T-helper 2 cell treated with Interferon-gamma antibody and Interleukin-4, amounts not matched to agents 100 ng/mL and 5 ng/mL, for 36 hours (primary cell): ENCODE measurements around the gene SLC2A3. TPM values are rescaled to one million over a fixed set of nuclear protein-coding genes. Genes with fewer than 3 reads are reported as not detected.
"Not testable (repeated sequence)": the region's sequence is repeated elsewhere in the genome, so short reads cannot be mapped to it uniquely, and the experiment has no call there.

Experiments
- intact Hi-C: fragments of 100-400 bp; cut with micrococcal nuclease; formaldehyde crosslinking; loops from one replicate; pipeline ENCODE4 v1.15.1; 2023
- total RNA-seq: library from RNA; stranded (reverse); gene quantifications from 2 replicates; pipeline ENCODE4 v1.2.3, GENCODE V29; 2022

The SLC2A3 gene
- total RNA-seq, result 280 and 289 TPM in 2 replicates

DNA sequence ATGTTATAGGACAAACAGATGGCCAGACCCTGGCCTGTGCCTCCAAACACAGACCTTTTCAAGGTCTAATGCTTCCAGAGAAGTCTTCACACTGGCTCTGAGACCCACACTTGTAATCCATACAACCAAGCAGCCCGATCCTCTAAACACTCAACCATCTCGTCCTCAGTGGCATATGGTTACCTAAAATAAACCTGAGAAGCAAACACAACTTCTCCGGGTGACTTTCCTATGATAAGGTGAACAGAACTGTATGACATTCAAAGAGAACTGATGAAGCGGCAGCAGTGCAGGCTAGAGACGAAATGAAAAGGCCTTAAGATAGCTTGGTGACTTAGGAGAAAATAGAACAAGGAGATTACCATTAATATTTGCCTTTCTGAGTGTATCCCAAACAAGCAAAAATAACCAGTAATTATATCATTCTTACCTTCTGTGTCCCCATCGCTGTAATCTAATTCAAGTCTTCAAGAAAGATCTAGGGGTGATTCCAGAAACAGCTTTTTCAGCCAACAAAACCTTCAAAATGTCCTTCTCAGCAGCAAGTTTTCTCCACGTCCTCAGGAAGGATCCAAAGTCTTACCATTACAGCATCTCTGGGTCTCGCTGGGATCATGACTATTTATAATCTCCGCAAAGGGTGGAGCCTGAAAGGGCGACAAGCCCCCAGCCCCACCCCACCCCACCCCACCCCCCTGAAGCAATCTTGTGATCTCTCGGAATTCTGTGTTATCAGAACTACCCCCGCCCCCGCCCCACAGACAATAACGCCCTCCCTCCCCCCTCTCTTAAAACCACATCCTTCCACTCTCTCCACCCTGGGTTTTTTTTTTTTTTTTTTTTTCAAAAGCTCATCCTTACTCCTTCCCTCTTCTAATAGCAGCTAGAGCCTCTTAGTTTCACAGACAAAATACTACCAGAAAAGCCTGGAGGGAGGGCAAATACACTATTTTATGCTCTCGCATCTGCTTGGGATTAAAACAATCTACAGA lies at the start of gene SLC2A3:
TSS of gene SLC2A3 (minus strand) at position 598 of the 992 bp plus-strand sequence. CDS start at position 445, 153 bp downstream.
- intact Hi-C loops, result loop anchor here (1.0 kb wide), 4 partner anchors 24 to 146 kb away; partner anchors contain the start of gene NECAP1

DNA sequence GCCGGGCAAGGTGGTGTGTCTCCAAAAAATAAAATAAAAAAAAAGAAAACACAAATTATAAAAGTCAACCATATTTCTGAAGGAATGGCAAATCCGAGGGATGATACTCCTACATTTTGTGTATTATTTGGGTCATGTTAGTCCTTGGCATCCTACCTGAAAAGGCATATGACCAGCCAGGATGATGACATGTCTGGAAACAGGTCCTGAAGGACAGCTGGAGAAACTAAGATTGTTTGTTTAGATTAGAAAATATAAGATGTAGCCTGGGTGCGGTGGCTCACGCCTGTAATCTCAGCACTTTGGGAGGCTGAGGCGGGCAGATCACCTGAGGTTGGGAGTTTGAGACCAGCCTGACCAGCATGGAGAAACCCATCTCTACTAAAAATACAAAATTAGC lies 48.9 kb upstream of the SLC2A3 start:
- intact Hi-C loops, result no loop called here

DNA sequence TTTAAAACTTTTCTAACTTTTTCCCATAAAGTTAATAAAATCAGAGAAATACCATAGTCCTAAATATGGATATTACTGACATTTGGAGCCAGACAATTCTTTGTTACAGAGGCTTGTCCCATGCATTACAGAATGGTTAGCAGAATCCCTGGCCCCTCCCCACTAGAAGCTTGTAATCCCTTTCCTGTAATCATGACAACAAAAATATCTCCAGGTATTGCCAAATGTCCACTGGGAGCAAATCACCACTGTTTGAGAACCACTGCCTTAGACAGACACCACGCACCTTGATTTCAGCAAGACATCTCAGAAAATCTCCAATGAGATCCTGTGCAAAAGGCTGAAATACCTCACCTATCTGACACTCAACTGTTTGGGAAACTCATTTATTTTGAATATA lies 47.5 kb upstream of the SLC2A3 start:
- intact Hi-C loops, result not testable (repeated sequence)

DNA sequence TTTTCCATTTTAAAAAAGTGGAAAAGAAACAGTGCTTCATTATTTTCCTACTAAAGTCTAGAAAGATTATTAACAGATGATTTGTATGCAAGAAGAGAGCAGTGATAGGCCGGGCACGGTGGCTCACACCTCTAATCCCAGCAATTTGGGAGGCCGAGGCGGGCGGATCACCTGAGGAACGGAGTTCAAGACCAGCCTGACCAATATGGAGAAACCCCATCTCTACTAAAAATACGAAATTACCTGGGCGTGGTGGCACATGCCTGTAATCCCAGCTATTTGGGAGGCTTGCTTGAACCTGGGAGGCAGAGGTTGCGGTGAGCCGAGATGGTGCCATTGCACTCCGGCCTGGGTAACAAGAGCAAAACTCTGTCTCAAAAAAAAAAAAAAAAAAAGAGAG lies 47.0 kb upstream of the SLC2A3 start:
- intact Hi-C loops, result not testable (repeated sequence)

DNA sequence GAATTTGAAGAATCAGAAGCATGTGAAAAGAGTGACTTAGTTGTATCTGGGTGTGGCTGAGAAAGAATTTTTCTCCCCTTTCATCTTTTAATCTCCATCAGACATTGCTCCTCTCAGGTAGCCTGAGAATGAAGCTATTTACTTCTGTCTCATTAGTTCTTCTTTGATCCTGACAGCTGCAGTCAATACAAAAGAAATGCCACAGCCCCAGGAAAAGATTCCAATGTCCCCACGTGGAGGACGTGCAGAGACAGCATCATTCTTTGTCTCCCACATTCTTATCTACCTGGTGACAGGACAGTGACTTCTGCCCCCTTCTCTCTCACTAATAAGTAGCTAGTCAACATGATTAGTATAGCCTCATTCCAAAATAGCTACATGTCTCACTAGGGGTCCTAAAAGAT lies 46.3 kb upstream of the SLC2A3 start:
- intact Hi-C loops, result not testable (repeated sequence)

DNA sequence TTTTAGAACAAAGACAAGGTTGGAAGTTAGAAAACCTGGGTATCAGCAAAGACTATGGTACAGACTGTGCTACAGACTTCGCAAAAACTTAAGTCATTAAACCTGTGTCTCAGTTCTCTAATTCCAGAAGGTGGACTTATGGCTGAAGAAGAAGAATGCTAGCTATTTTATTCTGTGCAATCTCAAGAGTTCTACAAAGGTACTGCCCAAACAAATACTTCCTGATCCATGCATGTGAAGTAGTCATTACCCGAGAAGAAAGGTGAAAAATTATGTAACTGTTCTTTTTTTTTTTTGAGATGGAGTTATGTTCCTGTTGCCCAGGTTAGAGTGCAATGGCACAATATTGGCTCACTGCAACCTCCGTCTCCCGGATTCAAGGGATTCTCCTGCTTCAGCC lies 45.5 kb upstream of the SLC2A3 start:
- intact Hi-C loops, result no loop called here

DNA sequence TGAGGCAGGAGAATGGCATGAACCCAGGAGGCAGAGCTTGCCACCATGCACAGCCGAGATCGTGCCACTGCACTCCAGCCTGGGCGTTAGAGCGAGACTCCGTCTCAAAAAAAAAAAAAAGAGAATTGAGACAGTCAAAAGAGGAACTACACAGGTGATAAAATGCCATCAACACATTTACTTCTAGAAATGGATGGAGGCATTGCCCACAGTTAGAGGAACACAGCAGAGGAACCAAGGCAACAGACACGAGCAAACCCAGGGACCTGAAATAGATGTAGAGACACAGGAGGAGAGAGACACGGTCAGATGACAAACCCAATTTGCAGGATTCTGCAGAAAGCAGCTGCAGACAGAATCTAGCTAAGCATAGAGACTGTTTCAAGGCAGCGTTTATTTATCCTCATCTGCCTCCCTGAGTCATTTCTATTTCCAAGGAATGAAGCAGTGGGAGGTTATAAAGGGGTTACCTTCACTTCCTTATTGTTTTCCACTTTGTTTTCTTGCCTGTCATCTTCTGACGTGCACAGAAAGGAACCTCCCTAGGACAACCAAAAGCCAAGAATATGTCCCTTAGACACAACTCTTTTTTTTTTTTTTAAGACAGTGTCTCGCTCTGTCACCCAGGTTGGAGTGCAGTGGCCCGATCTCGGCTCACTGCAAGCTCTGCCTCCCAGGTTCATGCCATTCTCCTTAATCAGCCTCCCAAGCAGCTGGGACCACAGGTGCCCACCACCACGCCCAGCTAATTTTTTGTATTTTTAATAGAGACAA lies 41.6 kb upstream of the SLC2A3 start:
- intact Hi-C loops, result not testable (repeated sequence)

DNA sequence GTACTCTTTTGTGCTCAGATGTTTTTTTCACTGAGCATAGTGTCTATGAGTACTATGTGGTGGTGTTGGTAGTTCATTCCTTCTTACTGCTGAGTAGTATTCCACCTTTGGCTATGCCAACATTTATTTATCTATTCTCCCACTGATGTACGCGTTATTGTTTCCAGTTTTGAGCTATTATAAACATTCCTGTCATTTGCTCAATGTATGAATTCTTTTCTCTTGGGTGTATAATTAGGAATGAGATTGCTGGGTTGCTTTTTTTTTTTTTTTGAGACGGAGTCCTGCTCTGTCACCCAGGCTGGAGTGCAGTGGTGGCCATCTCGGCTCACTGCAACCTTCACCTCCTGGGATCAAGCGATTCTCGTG lies 37.5 kb upstream of the SLC2A3 start:
- intact Hi-C loops, result no loop called here

DNA sequence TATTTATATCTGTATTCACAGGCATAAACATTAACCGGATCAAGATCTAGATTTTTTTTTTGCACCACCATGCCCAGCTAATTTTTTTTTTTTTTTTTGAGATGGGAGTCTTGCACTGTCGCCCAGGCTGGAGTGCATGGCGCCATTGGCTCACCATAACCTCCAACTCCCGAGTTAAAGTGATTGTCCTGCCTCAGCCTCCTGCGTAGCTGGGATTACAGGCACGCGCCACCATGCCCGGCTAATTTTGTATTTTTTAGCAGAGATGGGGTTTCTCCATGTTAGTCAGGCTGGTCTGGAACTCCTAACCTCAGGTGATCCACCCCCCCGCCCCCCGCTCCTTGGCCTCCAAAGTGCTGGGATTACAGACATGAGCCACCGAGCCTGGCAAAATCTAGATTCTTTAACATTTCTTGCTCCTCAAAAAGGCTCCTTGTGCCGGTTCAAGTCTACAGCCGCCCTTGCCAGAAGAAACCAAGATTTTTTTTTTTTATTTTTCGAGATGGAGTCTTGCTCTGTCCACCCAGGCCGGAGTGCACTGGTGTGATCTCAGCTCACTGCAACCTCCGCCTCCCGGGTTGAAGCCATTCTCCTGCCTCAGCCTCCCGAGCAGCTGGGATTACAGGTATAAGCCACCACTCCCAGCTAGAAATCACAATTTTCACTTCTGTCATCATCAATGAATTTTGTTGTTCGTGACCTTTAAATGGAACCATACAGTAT lies 36.9 kb upstream of the SLC2A3 start:
- intact Hi-C loops, result no loop called here

DNA sequence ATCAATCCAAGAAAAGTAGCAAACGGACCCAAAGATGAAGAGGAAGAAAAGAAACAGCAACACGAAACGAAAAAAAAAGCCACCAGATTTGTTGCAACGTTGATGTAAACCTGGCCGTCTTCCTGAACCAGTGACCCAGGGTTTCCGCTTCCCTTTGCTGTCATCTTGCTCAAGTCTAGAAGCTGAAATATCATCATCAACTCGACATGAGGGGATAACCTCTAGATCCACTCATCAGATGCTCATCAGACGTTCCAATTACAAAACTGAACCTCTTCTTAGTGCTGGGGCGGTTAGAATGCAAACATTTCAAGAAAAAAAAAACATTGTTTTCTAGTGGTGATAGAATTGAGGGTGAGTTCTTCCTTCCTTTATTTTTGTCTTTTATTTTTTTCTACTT lies 36.3 kb upstream of the SLC2A3 start:
- intact Hi-C loops, result not testable (repeated sequence)

DNA sequence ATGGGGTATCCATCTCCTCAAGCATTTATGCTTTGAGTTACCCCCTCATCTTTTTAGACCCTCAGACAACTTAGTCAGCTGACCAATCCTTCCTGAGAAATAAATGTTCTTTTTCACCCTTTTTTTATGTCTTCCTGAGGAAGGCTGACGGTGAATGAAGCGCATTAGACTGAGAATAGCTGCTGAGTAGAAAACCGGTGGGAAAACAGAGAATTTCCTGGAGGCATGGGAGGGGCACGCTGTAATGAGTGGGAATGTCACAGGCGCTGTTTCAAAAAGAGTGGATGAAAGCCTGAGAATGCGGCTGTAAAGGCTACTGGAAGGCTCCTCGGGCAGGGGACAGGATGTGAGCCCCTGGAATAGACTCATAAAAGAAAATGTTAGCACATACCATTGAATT lies 35.8 kb upstream of the SLC2A3 start:
- intact Hi-C loops, result loop anchor here (1.0 to 2.0 kb wide), 3 partner anchors 19 to 55 kb away; partner anchors contain the start of gene SLC2A3

DNA sequence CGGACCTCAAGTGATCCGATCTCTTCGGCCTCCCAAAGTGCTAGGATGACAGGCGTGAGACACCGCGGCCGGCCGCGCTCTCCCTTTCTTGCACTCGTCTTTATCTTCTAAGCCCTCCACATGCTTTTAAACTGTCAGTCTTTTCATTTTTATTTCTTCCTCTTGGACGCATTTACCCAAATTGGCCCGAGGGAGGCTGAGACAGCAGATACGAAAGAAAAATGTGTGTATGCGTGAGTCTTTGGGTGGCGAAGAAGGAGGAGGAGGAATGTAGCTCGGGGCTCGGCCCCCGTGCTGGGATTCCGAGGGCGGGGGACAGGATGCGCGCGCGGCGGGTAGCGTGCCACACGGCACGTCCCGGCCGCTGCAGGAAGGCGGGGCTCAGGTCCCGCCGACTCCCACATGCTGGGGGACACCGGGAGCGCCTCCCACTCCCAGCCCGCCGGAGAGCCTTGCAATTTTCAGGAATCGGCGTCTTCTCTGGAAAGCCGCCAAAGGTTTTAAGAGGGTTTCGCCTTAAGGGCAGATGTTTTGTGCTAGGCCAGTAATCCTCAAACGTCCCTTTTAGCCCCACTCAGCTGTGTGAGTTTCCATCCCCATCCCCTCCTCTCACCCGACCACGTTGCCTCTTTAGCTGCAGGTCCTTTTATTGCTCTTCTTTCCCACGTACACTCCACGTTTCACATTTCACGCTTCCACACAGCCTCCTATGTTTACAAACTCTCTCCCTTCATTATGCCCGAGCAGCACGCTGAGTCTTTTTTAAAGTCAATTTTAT lies 34.7 kb upstream of the SLC2A3 start:
- intact Hi-C loops, result loop anchor here (1.0 to 2.0 kb wide), 4 partner anchors 10 to 56 kb away; partner anchors contain the start of gene SLC2A3

DNA sequence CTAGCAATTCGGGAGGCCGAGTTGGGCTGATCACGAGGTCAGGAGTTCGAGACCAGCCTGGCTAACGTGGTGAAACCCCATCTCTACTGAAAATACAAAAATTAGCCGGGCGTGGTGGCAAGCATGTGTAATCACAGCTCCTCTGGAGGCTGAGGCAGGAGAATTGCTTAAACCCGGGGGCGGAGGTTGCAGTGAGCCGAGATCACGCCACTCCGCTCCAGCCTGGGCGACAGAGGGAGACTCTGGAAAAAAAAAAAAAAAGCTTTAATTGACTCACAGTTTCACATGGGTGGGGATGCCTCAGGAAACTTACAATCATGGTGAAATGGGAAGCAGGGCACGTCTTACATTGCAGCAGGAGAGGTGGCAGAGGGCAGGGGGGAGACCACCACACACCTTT lies 30.6 kb upstream of the SLC2A3 start:
- intact Hi-C loops, result no loop called here

DNA sequence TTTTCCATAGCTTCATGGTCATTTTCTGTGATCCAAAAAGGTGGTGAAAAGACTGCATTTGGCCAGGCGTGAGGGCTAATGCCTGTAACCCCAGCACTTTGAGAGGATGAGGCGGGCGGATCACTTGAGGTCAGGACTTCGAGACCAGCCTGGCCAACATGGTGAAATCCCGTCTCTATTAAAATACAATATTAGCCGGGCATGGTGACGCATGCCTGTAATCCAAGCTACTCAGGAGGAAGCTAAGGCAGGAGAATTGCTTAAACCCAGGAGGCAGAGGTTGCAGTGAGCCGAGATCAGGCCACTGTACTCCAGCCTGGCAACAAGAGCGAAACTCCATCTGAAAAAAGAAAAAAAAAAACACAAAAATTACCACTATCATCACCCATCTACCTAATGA lies 28.7 kb upstream of the SLC2A3 start:
- intact Hi-C loops, result not testable (repeated sequence)

DNA sequence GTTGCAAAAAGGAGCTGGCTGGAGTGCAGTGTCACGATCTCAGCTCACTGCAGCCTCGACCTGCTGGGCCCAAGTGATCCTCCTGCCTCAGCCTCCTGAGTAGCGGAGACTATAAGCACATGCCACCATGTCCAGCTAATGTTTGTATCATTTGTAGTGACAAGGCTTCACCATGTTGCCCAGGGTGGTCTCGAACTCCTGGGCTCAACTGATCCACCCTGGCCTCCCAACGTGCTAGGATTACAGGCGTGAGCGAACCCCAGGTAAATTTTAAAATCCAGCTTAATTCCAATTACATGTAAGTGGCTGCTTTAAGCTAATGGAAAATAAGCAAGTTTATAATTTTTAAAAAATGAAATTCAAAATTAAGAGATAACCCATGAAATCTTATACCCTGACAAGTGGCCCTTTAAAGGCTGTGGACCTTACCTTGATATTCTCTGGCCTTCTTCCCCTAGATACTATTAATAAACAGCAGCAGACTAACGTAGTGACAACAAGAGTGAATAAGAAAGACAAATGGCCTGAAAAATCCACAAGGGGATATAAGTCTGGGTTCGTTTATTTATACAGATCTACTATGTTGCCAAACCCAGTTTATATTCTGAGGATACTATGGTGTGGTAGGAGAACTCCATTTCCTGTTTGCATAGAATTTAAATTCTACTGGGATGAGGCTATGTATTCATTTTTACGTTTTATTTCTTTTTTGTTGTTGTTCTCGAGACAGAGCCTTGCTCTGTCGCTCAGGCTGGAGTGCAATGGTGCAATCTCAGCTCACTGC lies 25.6 kb upstream of the SLC2A3 start:
- intact Hi-C loops, result loop anchor here (2.0 kb wide), 1 partner anchor 65 kb away; no protein-coding TSS in a partner anchor

DNA sequence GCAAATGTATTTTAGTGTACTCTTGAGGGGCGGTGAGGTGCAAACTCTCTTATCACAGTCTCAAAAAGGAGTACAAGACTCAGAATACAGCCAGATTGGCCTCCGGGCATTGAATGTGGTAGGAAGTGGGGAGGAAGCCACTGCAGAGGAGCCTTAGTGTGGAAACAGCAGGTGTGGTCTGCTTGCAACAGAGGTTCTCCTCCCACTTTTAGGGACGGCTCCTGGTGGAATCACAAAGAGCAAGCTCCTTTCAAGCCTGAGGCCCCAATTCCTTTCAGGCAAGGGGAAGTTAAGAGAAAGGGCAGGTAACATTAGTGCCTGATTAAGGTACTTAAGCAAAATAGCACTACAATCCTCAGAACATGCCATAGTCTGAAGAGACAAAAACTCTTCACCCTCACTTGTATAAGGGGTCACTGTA lies 23.7 kb upstream of the SLC2A3 start:
- intact Hi-C loops, result loop anchor here (1.0 to 2.0 kb wide), 5 partner anchors 11 to 67 kb away; partner anchors contain the start of gene SLC2A3

DNA sequence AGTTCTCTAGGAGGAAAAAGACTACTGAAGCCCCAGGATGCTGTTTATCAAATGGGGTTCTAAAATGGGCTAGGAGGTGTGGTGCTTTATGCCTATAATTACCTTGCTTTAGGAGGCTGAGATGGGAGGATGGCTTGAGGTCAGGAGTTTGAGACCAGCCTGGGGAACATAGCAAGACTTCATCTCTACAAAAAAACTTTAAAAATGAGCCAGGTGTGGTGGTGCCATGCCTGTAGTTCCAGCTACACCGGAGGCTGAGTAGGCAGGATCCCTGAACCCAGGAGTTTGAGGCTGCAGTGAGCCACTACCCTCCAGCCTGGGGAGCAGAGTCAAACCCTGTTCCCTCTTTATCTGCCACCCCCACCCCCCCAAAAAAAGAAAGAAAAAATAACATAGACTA lies 23.3 kb upstream of the SLC2A3 start:
- intact Hi-C loops, result no loop called here

DNA sequence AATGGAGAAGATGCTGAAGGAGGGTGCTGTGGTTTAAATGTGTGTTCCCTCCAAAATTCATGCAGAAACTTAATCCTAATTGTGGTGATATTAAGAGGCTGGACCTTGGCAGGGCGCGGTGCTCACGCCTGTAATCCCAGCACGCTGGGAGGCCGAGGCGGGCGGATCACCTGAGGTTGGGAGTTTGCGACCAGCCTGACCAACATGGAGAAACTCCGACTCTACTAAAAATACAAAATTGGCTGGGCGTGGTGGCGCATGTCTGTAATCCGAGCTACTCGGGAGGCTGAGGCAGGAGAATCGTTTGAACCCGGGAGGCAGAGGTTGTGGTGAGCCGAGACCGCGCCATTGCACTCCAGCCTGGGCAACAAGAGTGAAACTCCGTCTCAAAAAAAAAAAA lies 18.9 kb upstream of the SLC2A3 start:
- intact Hi-C loops, result not testable (repeated sequence)

DNA sequence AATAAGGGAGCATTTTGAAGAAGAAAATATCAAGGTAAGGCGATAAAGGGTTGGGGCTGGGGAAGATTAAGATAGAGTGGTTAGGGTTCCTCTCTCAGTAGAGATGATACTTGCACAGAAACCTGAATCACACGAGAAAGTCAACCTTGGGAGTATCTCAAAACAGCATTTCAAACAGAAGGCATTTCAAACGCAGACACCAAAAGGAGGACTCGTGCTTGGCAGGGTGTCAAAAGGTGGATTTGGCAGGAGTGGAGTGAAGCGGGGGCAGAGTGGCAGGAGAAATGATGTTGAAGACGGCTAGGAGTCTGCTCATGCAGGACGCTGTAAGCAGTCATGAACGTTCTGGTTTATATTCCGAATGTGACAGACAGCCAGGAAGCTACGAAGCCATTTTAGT lies 18.4 kb upstream of the SLC2A3 start:
- intact Hi-C loops, result not testable (repeated sequence)

DNA sequence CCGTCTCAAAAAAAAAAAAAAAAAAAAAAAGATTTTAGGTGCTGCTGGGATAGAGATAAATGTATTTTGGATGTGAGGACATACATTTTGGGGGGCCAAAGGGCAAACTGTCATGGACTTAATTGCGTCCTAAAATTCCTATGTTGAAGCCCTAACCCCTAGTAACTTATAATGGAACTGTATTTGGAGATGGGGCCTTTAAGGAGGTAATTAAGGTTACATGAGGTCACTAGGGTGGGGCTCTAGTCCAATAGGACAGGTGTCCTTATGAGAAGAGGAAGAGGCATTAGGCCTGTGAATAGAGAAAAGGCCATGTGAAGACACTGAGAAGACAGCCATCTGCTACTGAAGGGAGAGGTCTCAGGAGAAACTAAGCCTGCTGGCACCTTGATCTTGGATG lies 17.9 kb upstream of the SLC2A3 start:
- intact Hi-C loops, result not testable (repeated sequence)
